H1 (cell line): ENCODE data around the gene SCAMP3. TPM values are rescaled to one million over a fixed set of nuclear protein-coding genes. Genes with fewer than 3 reads are reported as not detected.
A peak's percentile ranks its signal among the peaks of the same experiment; 100 is the strongest.

Experiments used
- MAX ChIP-seq: IDR thresholded peaks from 2 replicates; pipeline ENCODE4 v1.6.1; 2012; ENCODE audit warnings: inconsistent platforms
- RAD21 ChIP-seq, 2 experiments: IDR thresholded peaks in 1 of 2; conservative IDR thresholded peaks in 1 of 2; 2 replicates each; pipeline ENCODE4 v1.6.1; 2011; ENCODE audit warnings: low read depth in 2 of 2, low read length in 2 of 2, improper control_type of control experiment in 1 of 2, inconsistent platforms in 1 of 2, mild to moderate bottlenecking in 1 of 2, moderate library complexity in 1 of 2
- RBBP5 ChIP-seq: IDR thresholded peaks from 2 replicates; pipeline ENCODE4 v1.7.1; 2012; ENCODE audit warnings: low read depth, mild to moderate bottlenecking, inconsistent platforms, low read length, moderate library complexity, borderline replicate concordance
- SIX5 ChIP-seq: IDR thresholded peaks from 2 replicates; pipeline ENCODE4 v1.6.1; 2011; ENCODE audit warnings: mild to moderate bottlenecking, low read depth, low read length
- SRF ChIP-seq: IDR thresholded peaks from 2 replicates; pipeline ENCODE4 v1.6.1; 2011; ENCODE audit warnings: mild to moderate bottlenecking, low read depth, low read length, moderate library complexity
- TAF7 ChIP-seq: optimal IDR thresholded peaks from 2 replicates; pipeline ENCODE3; 2011; ENCODE audit warnings: low read depth, mild to moderate bottlenecking, inconsistent platforms, low read length, moderate library complexity, borderline replicate concordance
- polyA plus RNA-seq, 7 experiments: library from polyadenylated mRNA; depleted of rRNA in 3 of 7; stranded (reverse) in 5 of 7; unstranded in 2 of 7; fragments of >200 nt in 5 of 7; fragments of 200-250 nt in 2 of 7; gene quantifications; 1 replicate in 5 of 7; 2 replicates in 1 of 7; 4 replicates in 1 of 7; pipeline versions ENCODE4 v1.2.1 to v1.2.3, GENCODE V29; 2011 to 2013; ENCODE audit warnings: missing spikeins in 2 of 7, mixed read lengths in 2 of 7
- total RNA-seq: library from RNA; stranded (reverse); fragmentation: NEBNext Ultra II Directional; extraction: Animal tissue kit (Norgen Biotek cat#: 25700); gene quantifications from 2 replicates; pipeline ENCODE4 v1.2.1, GENCODE V29; 2021

The SCAMP3 gene
- total and polyA plus RNA-seq, 2 of the 8 experiments (the other 6 are each of a cell fraction or from before 2014, with no cell fraction given) = 48.9 to 143 TPM

- 0 out of 4 replicates have a peak, but pooled peaks of 1 of the 2 experiments have one; percentile 1 for TF ChIP-seq RAD21 (IDR thresholded peaks at IDR 0.05 in 1 of 2, conservative IDR thresholded peaks at IDR 0.05 in 1 of 2; ENCODE audit: low read depth in 2 of 2, low read length in 2 of 2)
- no peak for TF ChIP-seq SRF
- no peak for TF ChIP-seq RBBP5
- TF ChIP-seq MAX = peak; percentile 99
- peak; percentile 67 for TF ChIP-seq TAF7
- no peak for TF ChIP-seq SIX5
- TF ChIP-seq, all 59 proteins: peak for 16
These were observed 11.4 kb upstream of the SCAMP3 start, which contains the start of gene CLK2 (continued) for GRCh38 chr1:155273343-155274245.
